K562 (cell line): ENCODE results near the gene ZNF213. TPM values are rescaled to one million over a fixed set of nuclear protein-coding genes. Genes with fewer than 3 reads are reported as not detected.

Experiments
- CHD2 ChIP-seq: IDR thresholded peaks from 2 replicates; pipeline ENCODE4 v1.6.1; 2011; ENCODE audit warnings: low read depth, low read length
- DIDO1 ChIP-seq: fragments of 450-650 bp; IDR thresholded peaks from 2 replicates; pipeline ENCODE4 v1.6.1; 2016; ENCODE audit warnings: low read depth, missing biosample characterization, missing genetic modification characterization
- HCFC1 ChIP-seq: IDR thresholded peaks from 2 replicates; pipeline ENCODE4 v1.6.1; 2012; ENCODE audit warnings: low read depth, low read length, improper control_type of control experiment
- POLR3G ChIP-seq: IDR thresholded peaks from 2 replicates; pipeline ENCODE4 v1.6.1; 2011; ENCODE audit not compliant: insufficient read length, insufficient replicate concordance; ENCODE audit errors: extremely low read depth
- ZNF766 ChIP-seq: fragments of 200-800 bp; sonication (Bioruptor generic); conservative IDR thresholded peaks from 2 replicates; pipeline ENCODE4 v1.6.1; 2016; ENCODE audit warnings: missing genetic modification characterization, missing compliant biosample characterization
- polyA plus RNA-seq, 8 experiments: library from polyadenylated mRNA; depleted of rRNA in 4 of 8; stranded (reverse) in 5 of 8; unstranded in 3 of 8; fragments of >200 nt; fragmentation: Nextera tagmentation in 2 of 8; fragmentation: Illumina TruSeq in 1 of 8; extraction: Ambion mirVana in 2 of 8; extraction: Trizol in 1 of 8; gene quantifications; 2 replicates each; pipeline versions ENCODE4 v1.2.1 to v1.2.3, GENCODE V29; 2011 to 2014; ENCODE audit warnings: inconsistent platforms in 1 of 8, missing spikeins in 1 of 8
- total RNA-seq, 7 experiments: library from RNA; depleted of rRNA in 6 of 7; stranded (reverse); fragments of >200 nt in 6 of 7; fragmentation: Illumina TruSeq in 2 of 7; extraction: Trizol in 2 of 7; gene quantifications; 2 replicates each; pipeline versions ENCODE4 v1.2.1 to v1.2.3, GENCODE V29; 2011 to 2021; ENCODE audit warnings: low replicate concordance in 1 of 7
- TF ChIP-seq, protein P1 (sequence below), 3 experiments: fragments of 200-800 bp in 1 of 3; fragments of 250-450 bp in 1 of 3; fragments of 450-650 bp in 1 of 3; sonication (Bioruptor Pico) in 1 of 3; sonication (Bioruptor generic) in 1 of 3; formaldehyde crosslinking in 1 of 3; IDR thresholded peaks; 2 replicates each; pipeline versions ENCODE4 v1.6.1 to v1.8.0; 2016 to 2022; ENCODE audit warnings: mild to moderate bottlenecking in 2 of 3, missing genetic modification characterization in 2 of 3, missing compliant biosample characterization in 1 of 3, moderate library complexity in 1 of 3
- TF ChIP-seq, protein P2 (sequence below): fragments of 450-650 bp; IDR thresholded peaks from 2 replicates; pipeline ENCODE4 v1.6.1; 2016; ENCODE audit warnings: mild to moderate bottlenecking, moderate library complexity
- TF ChIP-seq, protein P3 (sequence below), 2 experiments: fragments of 450-650 bp; IDR thresholded peaks; 2 replicates each; pipeline ENCODE4 v1.6.1; 2016

Gene ZNF213
- total and polyA plus RNA-seq, 9 of the 15 experiments (the other 6 are each of a cell fraction or from before 2014, with no cell fraction given), result 0.49 to 10.0 (median 1.8) TPM

DNA sequence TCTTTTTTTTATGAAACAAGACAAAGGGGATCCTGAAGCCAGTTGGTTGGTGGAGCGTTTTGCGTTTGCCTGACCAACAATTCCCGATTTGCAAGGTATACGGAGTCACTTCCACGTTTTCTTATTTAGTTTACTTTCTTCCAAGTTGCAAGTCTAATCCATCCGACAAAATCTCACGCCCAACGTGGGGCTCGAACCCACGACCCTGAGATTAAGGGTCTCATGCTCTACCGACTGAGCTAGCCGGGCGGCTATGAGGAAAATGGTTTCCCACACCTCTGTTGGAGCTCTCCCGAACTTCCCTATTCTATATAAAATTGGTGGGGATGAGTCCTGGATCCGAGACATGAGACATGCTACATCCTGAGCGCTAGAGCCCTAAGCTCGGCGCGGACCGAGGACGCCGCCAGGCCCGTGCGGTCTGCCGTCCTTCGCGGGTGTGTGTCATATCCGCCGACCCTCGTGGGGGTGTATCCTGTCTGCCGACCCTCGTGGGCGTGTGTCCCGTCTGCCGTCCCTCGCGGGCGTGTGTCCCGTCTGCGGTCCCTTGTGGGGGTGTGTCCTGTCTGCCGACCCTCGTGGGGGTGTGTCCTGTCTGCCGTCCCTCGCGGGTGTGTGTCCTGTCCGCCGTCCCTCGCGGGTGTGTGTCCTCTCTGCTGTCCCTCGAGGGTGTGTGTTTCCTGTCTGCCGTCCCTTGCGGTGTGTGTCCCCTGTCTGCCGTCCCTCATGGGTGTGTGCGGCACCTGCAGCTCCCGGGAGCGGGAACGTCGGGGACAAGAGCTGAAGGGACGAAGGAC lies 22.6 kb downstream of the ZNF213 start (continued):
- TF ChIP-seq, protein P1, sequence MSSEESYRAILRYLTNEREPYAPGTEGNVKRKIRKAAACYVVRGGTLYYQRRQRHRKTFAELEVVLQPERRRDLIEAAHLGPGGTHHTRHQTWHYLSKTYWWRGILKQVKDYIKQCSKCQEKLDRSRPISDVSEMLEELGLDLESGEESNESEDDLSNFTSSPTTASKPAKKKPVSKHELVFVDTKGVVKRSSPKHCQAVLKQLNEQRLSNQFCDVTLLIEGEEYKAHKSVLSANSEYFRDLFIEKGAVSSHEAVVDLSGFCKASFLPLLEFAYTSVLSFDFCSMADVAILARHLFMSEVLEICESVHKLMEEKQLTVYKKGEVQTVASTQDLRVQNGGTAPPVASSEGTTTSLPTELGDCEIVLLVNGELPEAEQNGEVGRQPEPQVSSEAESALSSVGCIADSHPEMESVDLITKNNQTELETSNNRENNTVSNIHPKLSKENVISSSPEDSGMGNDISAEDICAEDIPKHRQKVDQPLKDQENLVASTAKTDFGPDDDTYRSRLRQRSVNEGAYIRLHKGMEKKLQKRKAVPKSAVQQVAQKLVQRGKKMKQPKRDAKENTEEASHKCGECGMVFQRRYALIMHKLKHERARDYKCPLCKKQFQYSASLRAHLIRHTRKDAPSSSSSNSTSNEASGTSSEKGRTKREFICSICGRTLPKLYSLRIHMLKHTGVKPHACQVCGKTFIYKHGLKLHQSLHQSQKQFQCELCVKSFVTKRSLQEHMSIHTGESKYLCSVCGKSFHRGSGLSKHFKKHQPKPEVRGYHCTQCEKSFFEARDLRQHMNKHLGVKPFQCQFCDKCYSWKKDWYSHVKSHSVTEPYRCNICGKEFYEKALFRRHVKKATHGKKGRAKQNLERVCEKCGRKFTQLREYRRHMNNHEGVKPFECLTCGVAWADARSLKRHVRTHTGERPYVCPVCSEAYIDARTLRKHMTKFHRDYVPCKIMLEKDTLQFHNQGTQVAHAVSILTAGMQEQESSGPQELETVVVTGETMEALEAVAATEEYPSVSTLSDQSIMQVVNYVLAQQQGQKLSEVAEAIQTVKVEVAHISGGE (CRISPR knock-in tag; IDR thresholded peaks at IDR 0.05), result peak; percentile 68 to 83 (median 79); a peak in 5 of 6 replicates
- TF ChIP-seq, protein P2, sequence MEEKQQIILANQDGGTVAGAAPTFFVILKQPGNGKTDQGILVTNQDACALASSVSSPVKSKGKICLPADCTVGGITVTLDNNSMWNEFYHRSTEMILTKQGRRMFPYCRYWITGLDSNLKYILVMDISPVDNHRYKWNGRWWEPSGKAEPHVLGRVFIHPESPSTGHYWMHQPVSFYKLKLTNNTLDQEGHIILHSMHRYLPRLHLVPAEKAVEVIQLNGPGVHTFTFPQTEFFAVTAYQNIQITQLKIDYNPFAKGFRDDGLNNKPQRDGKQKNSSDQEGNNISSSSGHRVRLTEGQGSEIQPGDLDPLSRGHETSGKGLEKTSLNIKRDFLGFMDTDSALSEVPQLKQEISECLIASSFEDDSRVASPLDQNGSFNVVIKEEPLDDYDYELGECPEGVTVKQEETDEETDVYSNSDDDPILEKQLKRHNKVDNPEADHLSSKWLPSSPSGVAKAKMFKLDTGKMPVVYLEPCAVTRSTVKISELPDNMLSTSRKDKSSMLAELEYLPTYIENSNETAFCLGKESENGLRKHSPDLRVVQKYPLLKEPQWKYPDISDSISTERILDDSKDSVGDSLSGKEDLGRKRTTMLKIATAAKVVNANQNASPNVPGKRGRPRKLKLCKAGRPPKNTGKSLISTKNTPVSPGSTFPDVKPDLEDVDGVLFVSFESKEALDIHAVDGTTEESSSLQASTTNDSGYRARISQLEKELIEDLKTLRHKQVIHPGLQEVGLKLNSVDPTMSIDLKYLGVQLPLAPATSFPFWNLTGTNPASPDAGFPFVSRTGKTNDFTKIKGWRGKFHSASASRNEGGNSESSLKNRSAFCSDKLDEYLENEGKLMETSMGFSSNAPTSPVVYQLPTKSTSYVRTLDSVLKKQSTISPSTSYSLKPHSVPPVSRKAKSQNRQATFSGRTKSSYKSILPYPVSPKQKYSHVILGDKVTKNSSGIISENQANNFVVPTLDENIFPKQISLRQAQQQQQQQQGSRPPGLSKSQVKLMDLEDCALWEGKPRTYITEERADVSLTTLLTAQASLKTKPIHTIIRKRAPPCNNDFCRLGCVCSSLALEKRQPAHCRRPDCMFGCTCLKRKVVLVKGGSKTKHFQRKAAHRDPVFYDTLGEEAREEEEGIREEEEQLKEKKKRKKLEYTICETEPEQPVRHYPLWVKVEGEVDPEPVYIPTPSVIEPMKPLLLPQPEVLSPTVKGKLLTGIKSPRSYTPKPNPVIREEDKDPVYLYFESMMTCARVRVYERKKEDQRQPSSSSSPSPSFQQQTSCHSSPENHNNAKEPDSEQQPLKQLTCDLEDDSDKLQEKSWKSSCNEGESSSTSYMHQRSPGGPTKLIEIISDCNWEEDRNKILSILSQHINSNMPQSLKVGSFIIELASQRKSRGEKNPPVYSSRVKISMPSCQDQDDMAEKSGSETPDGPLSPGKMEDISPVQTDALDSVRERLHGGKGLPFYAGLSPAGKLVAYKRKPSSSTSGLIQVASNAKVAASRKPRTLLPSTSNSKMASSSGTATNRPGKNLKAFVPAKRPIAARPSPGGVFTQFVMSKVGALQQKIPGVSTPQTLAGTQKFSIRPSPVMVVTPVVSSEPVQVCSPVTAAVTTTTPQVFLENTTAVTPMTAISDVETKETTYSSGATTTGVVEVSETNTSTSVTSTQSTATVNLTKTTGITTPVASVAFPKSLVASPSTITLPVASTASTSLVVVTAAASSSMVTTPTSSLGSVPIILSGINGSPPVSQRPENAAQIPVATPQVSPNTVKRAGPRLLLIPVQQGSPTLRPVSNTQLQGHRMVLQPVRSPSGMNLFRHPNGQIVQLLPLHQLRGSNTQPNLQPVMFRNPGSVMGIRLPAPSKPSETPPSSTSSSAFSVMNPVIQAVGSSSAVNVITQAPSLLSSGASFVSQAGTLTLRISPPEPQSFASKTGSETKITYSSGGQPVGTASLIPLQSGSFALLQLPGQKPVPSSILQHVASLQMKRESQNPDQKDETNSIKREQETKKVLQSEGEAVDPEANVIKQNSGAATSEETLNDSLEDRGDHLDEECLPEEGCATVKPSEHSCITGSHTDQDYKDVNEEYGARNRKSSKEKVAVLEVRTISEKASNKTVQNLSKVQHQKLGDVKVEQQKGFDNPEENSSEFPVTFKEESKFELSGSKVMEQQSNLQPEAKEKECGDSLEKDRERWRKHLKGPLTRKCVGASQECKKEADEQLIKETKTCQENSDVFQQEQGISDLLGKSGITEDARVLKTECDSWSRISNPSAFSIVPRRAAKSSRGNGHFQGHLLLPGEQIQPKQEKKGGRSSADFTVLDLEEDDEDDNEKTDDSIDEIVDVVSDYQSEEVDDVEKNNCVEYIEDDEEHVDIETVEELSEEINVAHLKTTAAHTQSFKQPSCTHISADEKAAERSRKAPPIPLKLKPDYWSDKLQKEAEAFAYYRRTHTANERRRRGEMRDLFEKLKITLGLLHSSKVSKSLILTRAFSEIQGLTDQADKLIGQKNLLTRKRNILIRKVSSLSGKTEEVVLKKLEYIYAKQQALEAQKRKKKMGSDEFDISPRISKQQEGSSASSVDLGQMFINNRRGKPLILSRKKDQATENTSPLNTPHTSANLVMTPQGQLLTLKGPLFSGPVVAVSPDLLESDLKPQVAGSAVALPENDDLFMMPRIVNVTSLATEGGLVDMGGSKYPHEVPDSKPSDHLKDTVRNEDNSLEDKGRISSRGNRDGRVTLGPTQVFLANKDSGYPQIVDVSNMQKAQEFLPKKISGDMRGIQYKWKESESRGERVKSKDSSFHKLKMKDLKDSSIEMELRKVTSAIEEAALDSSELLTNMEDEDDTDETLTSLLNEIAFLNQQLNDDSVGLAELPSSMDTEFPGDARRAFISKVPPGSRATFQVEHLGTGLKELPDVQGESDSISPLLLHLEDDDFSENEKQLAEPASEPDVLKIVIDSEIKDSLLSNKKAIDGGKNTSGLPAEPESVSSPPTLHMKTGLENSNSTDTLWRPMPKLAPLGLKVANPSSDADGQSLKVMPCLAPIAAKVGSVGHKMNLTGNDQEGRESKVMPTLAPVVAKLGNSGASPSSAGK, result peak; percentile 79
- TF ChIP-seq ZNF766 (CRISPR knock-in tag) (no peak; the same call in 1 of the 2 replicates), POLR3G (peak; percentile 75), DIDO1 (tag) (no peak), HCFC1 (no peak; the same call in 1 of the 2 replicates), CHD2 (peak; percentile 52; the same call in 1 of the 2 replicates)
- TF ChIP-seq, protein P3, sequence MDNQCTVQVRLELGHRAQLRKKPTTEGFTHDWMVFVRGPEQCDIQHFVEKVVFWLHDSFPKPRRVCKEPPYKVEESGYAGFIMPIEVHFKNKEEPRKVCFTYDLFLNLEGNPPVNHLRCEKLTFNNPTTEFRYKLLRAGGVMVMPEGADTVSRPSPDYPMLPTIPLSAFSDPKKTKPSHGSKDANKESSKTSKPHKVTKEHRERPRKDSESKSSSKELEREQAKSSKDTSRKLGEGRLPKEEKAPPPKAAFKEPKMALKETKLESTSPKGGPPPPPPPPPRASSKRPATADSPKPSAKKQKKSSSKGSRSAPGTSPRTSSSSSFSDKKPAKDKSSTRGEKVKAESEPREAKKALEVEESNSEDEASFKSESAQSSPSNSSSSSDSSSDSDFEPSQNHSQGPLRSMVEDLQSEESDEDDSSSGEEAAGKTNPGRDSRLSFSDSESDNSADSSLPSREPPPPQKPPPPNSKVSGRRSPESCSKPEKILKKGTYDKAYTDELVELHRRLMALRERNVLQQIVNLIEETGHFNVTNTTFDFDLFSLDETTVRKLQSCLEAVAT (IDR thresholded peaks at IDR 0.05), result no peak
